Gastroesophageal sphincter (tissue), 4 donors: ENCODE measurements around the gene SZT2. TPM values are rescaled to one million over a fixed set of nuclear protein-coding genes. Genes with fewer than 3 reads are reported as not detected.

Experiments used
- ATAC-seq: fragments of 150-250 bp; one replicate; pipeline ENCODE4 v1.9.1; 2016; ENCODE audit warnings: mild to moderate bottlenecking, moderate library complexity
- H3K27ac ChIP-seq, 4 donors: fragments of 200-600 bp; sonication (generic) in 3 of 4; 1 replicate in 3 of 4; 2 replicates in 1 of 4; pipeline ENCODE4 v1.5.1; 2016 to 2019
- H3K27me3 ChIP-seq: fragments of 200-600 bp; sonication (generic); one replicate; pipeline ENCODE4 v1.5.1; 2019
- H3K36me3 ChIP-seq, 2 donors: fragments of 200-600 bp; sonication (generic); one replicate each; pipeline ENCODE4 v1.5.1; 2019; ENCODE audit warnings: control low read depth in 1 of 2
- H3K4me1 ChIP-seq, 3 donors: fragments of 200-600 bp; sonication (generic); 1 replicate in 2 of 3; 2 replicates in 1 of 3; pipeline ENCODE4 v1.5.1; 2016 to 2019; ENCODE audit warnings: control low read depth in 2 of 3
- H3K4me3 ChIP-seq, 2 donors: fragments of 200-600 bp; sonication (generic); one replicate each; pipeline ENCODE4 v1.5.1; 2019; ENCODE audit warnings: mild to moderate bottlenecking in 1 of 2, moderate library complexity in 1 of 2
- H3K9me3 ChIP-seq, 3 donors: fragments of 200-600 bp; sonication (generic); one replicate each; pipeline ENCODE4 v1.5.1; 2017 to 2019; ENCODE audit warnings: control low read depth in 2 of 3
- EP300 ChIP-seq: sonication (generic); formaldehyde crosslinking; IDR thresholded peaks from one replicate; pipeline ENCODE4 v1.6.1; 2017; ENCODE audit warnings: antibody characterized with exemption, mild to moderate bottlenecking
- POLR2A ChIP-seq, 2 donors: fragments of 450-650 bp; IDR thresholded peaks; one replicate each; pipeline ENCODE4 v1.6.1; 2017; ENCODE audit warnings: antibody characterized with exemption in 2 of 2, mild to moderate bottlenecking in 2 of 2, moderate library complexity in 1 of 2
- POLR2AphosphoS5 ChIP-seq: sonication (generic); formaldehyde crosslinking; IDR thresholded peaks from one replicate; pipeline ENCODE4 v1.6.1; 2017; ENCODE audit warnings: antibody characterized with exemption
- whole genome bisulfite sequencing, 2 donors: methylation state at CpG; one replicate each; pipeline ENCODE4 v1.1.5; 2018; ENCODE audit warnings: low coverage in 1 of 2; 5-methylcytosine and 5-hydroxymethylcytosine counted together
- total RNA-seq, 4 donors: library from RNA; depleted of rRNA; stranded (reverse); fragments of >200 nt; gene quantifications; one replicate each; pipeline ENCODE4 v1.1.0, GENCODE V29; 2016
- TF ChIP-seq, protein P1 (sequence below), 4 experiments: fragments of 200-600 bp in 2 of 4; fragments of 450-650 bp in 2 of 4; sonication (generic) in 1 of 4; IDR thresholded peaks; one replicate each; pipeline ENCODE4 v1.5.1; 2017 to 2019; ENCODE audit warnings: antibody characterized with exemption in 4 of 4, mild to moderate bottlenecking in 2 of 4, moderate library complexity in 2 of 4

SZT2 gene
- total RNA-seq, 4 donors from 2014 or later: 13.1 to 40.0 (median 35.1) TPM

DNA sequence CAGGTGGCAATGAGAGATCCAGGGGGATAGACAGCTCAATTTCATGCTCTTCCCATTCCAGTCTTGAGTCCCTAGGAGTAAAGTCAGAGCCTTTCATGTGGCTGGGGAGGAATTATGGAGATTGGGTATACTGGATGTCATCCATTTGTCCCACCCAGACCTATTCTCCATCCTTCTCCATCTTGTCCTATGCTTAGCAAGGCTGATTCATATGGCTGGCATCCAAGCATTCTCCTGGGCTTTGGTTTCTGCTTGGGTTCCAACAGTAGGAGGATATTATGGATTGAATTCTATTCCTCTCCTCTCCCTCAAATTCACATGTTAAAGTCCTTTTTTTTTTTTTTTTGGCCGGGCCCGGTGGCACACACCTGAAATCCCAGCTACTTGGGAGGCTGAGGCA lies 34.8 kb upstream of the SZT2 start:
- no peaks in the 10 kb centered on the region for H3K9me3 ChIP-seq
- H3K36me3 ChIP-seq: no peaks in the 10 kb centered on the region
- TF ChIP-seq, protein P1, sequence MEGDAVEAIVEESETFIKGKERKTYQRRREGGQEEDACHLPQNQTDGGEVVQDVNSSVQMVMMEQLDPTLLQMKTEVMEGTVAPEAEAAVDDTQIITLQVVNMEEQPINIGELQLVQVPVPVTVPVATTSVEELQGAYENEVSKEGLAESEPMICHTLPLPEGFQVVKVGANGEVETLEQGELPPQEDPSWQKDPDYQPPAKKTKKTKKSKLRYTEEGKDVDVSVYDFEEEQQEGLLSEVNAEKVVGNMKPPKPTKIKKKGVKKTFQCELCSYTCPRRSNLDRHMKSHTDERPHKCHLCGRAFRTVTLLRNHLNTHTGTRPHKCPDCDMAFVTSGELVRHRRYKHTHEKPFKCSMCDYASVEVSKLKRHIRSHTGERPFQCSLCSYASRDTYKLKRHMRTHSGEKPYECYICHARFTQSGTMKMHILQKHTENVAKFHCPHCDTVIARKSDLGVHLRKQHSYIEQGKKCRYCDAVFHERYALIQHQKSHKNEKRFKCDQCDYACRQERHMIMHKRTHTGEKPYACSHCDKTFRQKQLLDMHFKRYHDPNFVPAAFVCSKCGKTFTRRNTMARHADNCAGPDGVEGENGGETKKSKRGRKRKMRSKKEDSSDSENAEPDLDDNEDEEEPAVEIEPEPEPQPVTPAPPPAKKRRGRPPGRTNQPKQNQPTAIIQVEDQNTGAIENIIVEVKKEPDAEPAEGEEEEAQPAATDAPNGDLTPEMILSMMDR (IDR thresholded peaks at IDR 0.05): no peak
- TF ChIP-seq POLR2A (IDR thresholded peaks at IDR 0.05) (no peak), POLR2AphosphoS5 (no peak), EP300 (no peak)
- no peaks in the 10 kb centered on the region for H3K27me3 ChIP-seq
- H3K4me3 ChIP-seq: no peak overlapping the region
- 92% methylated on average over 2 of the region's 2 CpGs; no CpG with 5 or more reads in 1 of the 2 donors for WGBS, 2 donors
- no peak for ATAC-seq
- peaks cover 0 to 29% (median 5%) of the 10 kb centered on the region in 3 donors for H3K4me1 ChIP-seq
- no peak overlapping the region for H3K27ac ChIP-seq

DNA sequence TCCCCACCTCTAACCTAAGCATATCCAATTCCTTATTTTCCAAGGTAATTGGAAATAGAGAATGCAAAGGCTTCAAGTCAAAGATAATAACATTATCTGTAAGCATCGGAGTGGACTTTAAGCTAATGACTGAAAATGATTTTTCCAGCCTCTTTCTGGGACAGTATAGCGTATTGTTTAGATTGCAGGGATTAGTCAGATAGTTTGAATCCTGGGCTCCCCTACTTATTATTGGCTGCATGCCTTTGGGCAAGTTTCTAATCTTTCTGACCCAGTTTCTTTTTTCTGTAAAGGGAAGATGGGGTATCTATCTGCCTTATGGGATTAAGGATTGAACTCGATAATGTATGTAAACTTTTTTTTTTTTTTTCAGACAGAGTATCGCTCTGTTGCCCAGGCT lies 32.4 kb upstream of the SZT2 start:
- 79 to 90% methylated on average over 3 to 4 of the region's 4 CpGs for WGBS, 2 donors
- no peaks in the 10 kb centered on the region for H3K9me3 ChIP-seq
- no peak for ATAC-seq
- no peaks in the 10 kb centered on the region for H3K27me3 ChIP-seq
- H3K27ac ChIP-seq: peak overlapping the region in 2 of 4 donors; percentile 92 to 94
- no peak for TF ChIP-seq POLR2AphosphoS5
- TF ChIP-seq EP300: no peak
- TF ChIP-seq, protein P1 (IDR thresholded peaks at IDR 0.05): no peak
- TF ChIP-seq POLR2A (IDR thresholded peaks at IDR 0.05): no peak
- no peak overlapping the region for H3K4me3 ChIP-seq
- H3K4me1 ChIP-seq: peaks cover 0 to 24% (median 5%) of the 10 kb centered on the region in 3 donors
- peaks cover 0 to 19% of the 10 kb centered on the region in 2 donors for H3K36me3 ChIP-seq

DNA sequence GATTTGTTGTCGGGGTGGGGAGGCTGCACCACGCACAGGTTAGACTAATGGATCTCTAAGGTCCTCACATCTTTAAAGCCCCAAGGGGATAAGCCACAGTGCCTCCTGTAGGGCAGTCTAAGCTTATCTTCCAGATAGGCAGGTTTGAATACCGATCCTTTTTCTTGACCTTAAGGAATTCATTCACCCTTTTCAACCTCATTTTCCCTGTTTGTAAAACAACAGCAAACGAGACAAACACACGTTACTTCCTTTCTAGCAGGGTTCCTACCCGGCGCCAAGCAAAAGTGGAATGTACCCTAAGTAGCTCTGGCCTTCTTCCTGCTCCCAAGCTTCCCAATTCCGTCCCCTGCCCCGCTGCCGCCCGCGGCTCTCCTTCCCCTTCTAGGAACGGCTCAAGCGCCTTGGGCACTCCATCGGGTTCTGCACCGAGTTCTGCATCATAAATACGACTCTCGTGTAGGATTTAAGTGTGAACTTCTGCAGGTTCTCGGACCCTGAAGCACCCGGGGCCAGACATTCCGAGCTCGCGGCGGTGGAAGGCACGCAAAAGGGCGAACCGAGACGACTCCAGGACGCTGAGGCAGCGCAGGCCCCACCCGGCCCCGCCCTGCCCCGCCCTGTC lies 31.5 kb upstream of the SZT2 start:
- peak; percentile 29 for ATAC-seq
- peak overlapping the region; percentile 70 to 77 for H3K4me3 ChIP-seq
- WGBS, 2 donors: 0 to 7% methylated on average over 3 to 5 of the region's 33 CpGs

DNA sequence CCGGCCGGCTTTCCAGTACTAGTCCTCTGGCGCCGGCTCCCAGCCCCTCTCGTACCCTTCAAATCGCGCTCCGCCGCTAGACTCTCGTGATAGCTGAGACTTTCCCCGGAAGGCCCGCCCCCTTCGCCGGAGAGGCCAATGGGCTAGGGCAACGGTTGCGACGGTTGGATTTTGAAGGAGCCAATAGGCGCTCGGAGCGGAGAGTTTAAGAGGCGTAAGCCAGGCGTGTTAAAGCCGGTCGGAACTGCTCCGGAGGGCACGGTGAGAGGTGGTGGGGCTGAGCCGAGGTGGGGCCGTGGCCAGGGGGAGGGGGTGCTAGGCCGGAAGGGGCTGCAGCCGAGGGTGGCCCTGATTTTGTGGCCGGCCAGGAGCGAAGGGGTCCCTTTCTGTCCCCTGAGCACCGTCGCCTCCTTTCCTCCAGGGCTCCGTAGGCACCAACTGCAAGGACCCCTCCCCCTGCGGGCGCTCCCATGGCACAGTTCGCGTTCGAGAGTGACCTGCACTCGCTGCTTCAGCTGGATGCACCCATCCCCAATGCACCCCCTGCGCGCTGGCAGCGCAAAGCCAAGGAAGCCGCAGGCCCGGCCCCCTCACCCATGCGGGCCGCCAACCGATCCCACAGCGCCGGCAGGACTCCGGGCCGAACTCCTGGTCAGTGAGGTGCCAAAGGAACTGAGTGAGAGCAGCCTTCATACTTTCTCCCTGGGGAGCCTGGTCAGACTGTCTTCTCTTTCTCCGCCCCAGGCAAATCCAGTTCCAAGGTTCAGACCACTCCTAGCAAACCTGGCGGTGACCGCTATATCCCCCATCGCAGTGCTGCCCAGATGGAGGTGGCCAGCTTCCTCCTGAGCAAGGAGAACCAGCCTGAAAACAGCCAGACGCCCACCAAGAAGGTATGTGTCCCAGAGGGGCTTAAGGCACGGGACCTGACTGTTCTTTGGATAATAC lies 30.7 kb upstream of the SZT2 start, which contains the start of gene CDC20:
Gene CDC20 (plus strand): TSS at position 236 of the 948 bp plus-strand sequence. CDS start 235 bp downstream, at position 471.
- Histone ChIP-seq H3K27ac (peak within 1 kb of the TSS; percentile 87 to 95 (median 93)), H3K4me1 (peaks cover 0 to 24% (median 5%) of the 10 kb centered on the region in 3 donors), H3K27me3 (no peaks in the 10 kb centered on the region), H3K36me3 (peaks cover 0 to 37% of the 10 kb centered on the region in 2 donors), H3K4me3 (peak within 1 kb of the TSS; percentile 70 to 77), H3K9me3 (no peaks in the 10 kb centered on the region)
- TF ChIP-seq POLR2A (IDR thresholded peaks at IDR 0.05): no peak
- TF ChIP-seq EP300: no peak
- TF ChIP-seq, protein P1 (IDR thresholded peaks at IDR 0.05): no peak
- ATAC-seq: peak; percentile 100
- WGBS, 2 donors: 0% methylated on average over 1 of the region's 59 CpGs; no CpG with 5 or more reads in 1 of the 2 donors

More for the DNA sequence above, 31.5 kb upstream of the SZT2 start:
- H3K27me3 ChIP-seq: no peaks in the 10 kb centered on the region
- H3K36me3 ChIP-seq: peaks cover 0 to 29% of the 10 kb centered on the region in 2 donors
- peaks cover 0 to 24% (median 5%) of the 10 kb centered on the region in 3 donors for H3K4me1 ChIP-seq
- TF ChIP-seq EP300 (no peak), POLR2A (IDR thresholded peaks at IDR 0.05) (peak; percentile 24 to 57), POLR2AphosphoS5 (peak; percentile 18)
- TF ChIP-seq, protein P1 (IDR thresholded peaks at IDR 0.05): peak in 3 of 4 experiments; percentile 29 to 37 (median 35)
- no peaks in the 10 kb centered on the region for H3K9me3 ChIP-seq
- H3K27ac ChIP-seq: peak overlapping the region; percentile 87 to 95 (median 93)
